Measurements from ENCODE around the gene RPL18A. TPM values are rescaled to one million over a fixed set of nuclear protein-coding genes. Genes with fewer than 3 reads are reported as not detected.

The RPL18A gene
- total RNA-seq, 1 donor from 2014 or later, result 767 TPM

DNA sequence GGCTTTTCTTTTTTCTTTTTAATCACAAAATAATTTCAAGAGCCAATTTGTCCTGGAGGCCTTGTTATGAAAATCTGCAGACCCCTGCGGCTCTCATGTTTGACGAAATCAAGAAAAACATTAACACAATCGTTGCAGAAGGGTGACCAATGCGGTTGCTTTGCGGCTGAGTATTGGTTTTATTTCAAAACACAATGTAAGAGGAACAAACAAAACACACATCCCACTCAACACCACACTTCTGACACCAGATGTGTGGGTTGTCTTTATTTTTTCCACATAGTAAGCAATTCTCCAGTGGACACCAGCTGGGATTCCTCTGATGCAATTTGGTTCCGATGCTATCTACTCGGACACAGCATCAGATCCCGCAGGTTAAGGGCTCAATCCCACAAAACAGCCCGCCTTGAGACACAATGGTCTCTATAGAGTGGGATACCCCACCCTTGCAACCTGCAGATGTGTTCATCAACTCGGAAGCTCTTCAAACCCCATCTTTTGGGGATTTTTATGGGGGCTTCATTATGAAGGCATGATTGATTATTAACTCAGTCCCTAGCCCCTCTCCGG is 51.2 kb downstream of the RPL18A start:
- no peaks in the 10 kb centered on the region for H3K4me1 ChIP-seq
- peaks cover 82% of the 10 kb centered on the region for H3K27me3 ChIP-seq (ENCODE audit: low read depth)
- no peak for DNase-seq
- intact Hi-C loops (cut with micrococcal nuclease), result no loop called here
- H3K36me3 ChIP-seq, result no peaks in the 10 kb centered on the region
- TF ChIP-seq, protein P1, sequence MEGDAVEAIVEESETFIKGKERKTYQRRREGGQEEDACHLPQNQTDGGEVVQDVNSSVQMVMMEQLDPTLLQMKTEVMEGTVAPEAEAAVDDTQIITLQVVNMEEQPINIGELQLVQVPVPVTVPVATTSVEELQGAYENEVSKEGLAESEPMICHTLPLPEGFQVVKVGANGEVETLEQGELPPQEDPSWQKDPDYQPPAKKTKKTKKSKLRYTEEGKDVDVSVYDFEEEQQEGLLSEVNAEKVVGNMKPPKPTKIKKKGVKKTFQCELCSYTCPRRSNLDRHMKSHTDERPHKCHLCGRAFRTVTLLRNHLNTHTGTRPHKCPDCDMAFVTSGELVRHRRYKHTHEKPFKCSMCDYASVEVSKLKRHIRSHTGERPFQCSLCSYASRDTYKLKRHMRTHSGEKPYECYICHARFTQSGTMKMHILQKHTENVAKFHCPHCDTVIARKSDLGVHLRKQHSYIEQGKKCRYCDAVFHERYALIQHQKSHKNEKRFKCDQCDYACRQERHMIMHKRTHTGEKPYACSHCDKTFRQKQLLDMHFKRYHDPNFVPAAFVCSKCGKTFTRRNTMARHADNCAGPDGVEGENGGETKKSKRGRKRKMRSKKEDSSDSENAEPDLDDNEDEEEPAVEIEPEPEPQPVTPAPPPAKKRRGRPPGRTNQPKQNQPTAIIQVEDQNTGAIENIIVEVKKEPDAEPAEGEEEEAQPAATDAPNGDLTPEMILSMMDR (IDR thresholded peaks at IDR 0.05; ENCODE audit: borderline replicate concordance), result no peak
- H3K4me3 ChIP-seq, result no peak overlapping the region
- H3K27ac ChIP-seq (replicated peaks), result no peak overlapping the region
- peaks cover 35% of the 10 kb centered on the region for H3K9me3 ChIP-seq (replicated peaks)

Other genes with a start within 250 kb of the RPL18A start
- 0.05 TPM for gene UNC13A, start 171.6 kb upstream of the RPL18A start, total RNA-seq
- gene MAP1S, start 140.4 kb upstream of the RPL18A start, total RNA-seq, result 21.4 TPM
- 0.71 TPM for gene FCHO1, start 108.4 kb upstream of the RPL18A start, total RNA-seq
- not detected for gene B3GNT3, start 64.8 kb upstream of the RPL18A start, total RNA-seq
- not detected for gene INSL3, start 38.4 kb upstream of the RPL18A start, total RNA-seq
- gene JAK3, start 11.9 kb upstream of the RPL18A start, total RNA-seq, result 1.7 TPM
- gene SLC5A5, start 12.0 kb downstream of the RPL18A start, total RNA-seq, result not detected
- gene CCDC124, start 73.1 kb downstream of the RPL18A start, total RNA-seq, result 87.4 TPM
- 0.38 TPM for gene KCNN1, start 107.2 kb downstream of the RPL18A start, total RNA-seq
- gene ARRDC2, start 148.3 kb downstream of the RPL18A start, total RNA-seq, result 16.6 TPM
- gene IL12RB1, start 227.0 kb downstream of the RPL18A start, total RNA-seq, result 0.44 TPM
- 4.6 TPM for gene MAST3, start 237.9 kb downstream of the RPL18A start, total RNA-seq